ENCODE results near the gene ARGFX.

- TF ChIP-seq EP300 (IDR thresholded peaks at IDR 0.05) (no peak), POLR2A (IDR thresholded peaks at IDR 0.05; ENCODE audit: low read depth) (no peak), POLR2AphosphoS5 (IDR thresholded peaks at IDR 0.05) (no peak)
- TF ChIP-seq, protein P1, sequence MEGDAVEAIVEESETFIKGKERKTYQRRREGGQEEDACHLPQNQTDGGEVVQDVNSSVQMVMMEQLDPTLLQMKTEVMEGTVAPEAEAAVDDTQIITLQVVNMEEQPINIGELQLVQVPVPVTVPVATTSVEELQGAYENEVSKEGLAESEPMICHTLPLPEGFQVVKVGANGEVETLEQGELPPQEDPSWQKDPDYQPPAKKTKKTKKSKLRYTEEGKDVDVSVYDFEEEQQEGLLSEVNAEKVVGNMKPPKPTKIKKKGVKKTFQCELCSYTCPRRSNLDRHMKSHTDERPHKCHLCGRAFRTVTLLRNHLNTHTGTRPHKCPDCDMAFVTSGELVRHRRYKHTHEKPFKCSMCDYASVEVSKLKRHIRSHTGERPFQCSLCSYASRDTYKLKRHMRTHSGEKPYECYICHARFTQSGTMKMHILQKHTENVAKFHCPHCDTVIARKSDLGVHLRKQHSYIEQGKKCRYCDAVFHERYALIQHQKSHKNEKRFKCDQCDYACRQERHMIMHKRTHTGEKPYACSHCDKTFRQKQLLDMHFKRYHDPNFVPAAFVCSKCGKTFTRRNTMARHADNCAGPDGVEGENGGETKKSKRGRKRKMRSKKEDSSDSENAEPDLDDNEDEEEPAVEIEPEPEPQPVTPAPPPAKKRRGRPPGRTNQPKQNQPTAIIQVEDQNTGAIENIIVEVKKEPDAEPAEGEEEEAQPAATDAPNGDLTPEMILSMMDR (IDR thresholded peaks at IDR 0.05), result no peak
These were observed 27.1 kb downstream of the ARGFX start for GRCh38 chr3:121594850-121595249.

Measured in esophagus muscularis mucosa (tissue), 4 donors.